Trophoblast cell (in vitro differentiated cells and primary cell): Measurements from ENCODE around the gene XYLT1.

Source experiments
- DNase-seq, 2 donors: peaks; one replicate each; pipeline ENCODE4 v3.0.0-alpha.2; 2016
- H2AFZ ChIP-seq: 2 replicates; pipeline ENCODE4 v1.6.1; 2013; ENCODE audit warnings: low read length, moderate library complexity, mild to moderate bottlenecking; ENCODE audit not compliant: insufficient read depth, poor library complexity
- H2AK5ac ChIP-seq: 2 replicates; pipeline ENCODE4 v1.6.1; 2013; ENCODE audit warnings: mild to moderate bottlenecking, low read length
- H2BK120ac ChIP-seq: 2 replicates; pipeline ENCODE4 v1.6.1; 2013; ENCODE audit warnings: low read length, mild to moderate bottlenecking, moderate library complexity; ENCODE audit not compliant: insufficient read depth, poor library complexity
- H2BK12ac ChIP-seq: 2 replicates; pipeline ENCODE4 v1.6.1; 2013; ENCODE audit warnings: mild to moderate bottlenecking, low read length, moderate library complexity
- H2BK5ac ChIP-seq: 2 replicates; pipeline ENCODE4 v1.6.1; 2013; ENCODE audit warnings: low read length, low read depth, moderate library complexity, mild to moderate bottlenecking; ENCODE audit not compliant: poor library complexity
- H3K14ac ChIP-seq: 2 replicates; pipeline ENCODE4 v1.6.1; 2013; ENCODE audit warnings: mild to moderate bottlenecking, low read length
- H3K18ac ChIP-seq: 2 replicates; pipeline ENCODE4 v1.6.1; 2013; ENCODE audit warnings: mild to moderate bottlenecking, low read length
- H3K23ac ChIP-seq: 2 replicates; pipeline ENCODE4 v1.6.1; 2013; ENCODE audit warnings: low read length
- H3K27ac ChIP-seq: 2 replicates; pipeline ENCODE4 v1.5.1; 2013; ENCODE audit warnings: low read depth, mild to moderate bottlenecking, inconsistent platforms, low read length, moderate library complexity
- H3K27me3 ChIP-seq: 2 replicates; pipeline ENCODE4 v1.6.1; 2013; ENCODE audit warnings: inconsistent platforms, mild to moderate bottlenecking, low read length, moderate library complexity; ENCODE audit not compliant: insufficient read depth
- H3K36me3 ChIP-seq, 2 experiments: 1 replicate in 1 of 2; 2 replicates in 1 of 2; pipeline ENCODE4 v1.6.1; 2013; ENCODE audit warnings: low read length in 2 of 2, mild to moderate bottlenecking in 2 of 2, moderate library complexity in 1 of 2; ENCODE audit not compliant: insufficient read depth in 2 of 2, control insufficient read depth in 1 of 2
- H3K4ac ChIP-seq: 2 replicates; pipeline ENCODE4 v1.6.1; 2013; ENCODE audit warnings: low read depth, mild to moderate bottlenecking, low read length, moderate library complexity
- H3K4me1 ChIP-seq, 2 experiments: 1 replicate in 1 of 2; 2 replicates in 1 of 2; pipeline ENCODE4 v1.6.1; 2013; ENCODE audit warnings: low read length in 2 of 2, mild to moderate bottlenecking in 2 of 2, moderate library complexity in 1 of 2; ENCODE audit not compliant: insufficient read depth in 2 of 2, control insufficient read depth in 1 of 2
- H3K4me2 ChIP-seq: 2 replicates; pipeline ENCODE4 v1.6.1; 2013; ENCODE audit warnings: inconsistent platforms, mild to moderate bottlenecking, low read length, moderate library complexity
- H3K4me3 ChIP-seq: 2 replicates; pipeline ENCODE4 v1.5.1; 2013; ENCODE audit warnings: mild to moderate bottlenecking, low read depth, low read length, inconsistent platforms
- H3K79me1 ChIP-seq: one replicate; pipeline ENCODE4 v1.6.1; 2013; ENCODE audit warnings: low read length
- H3K79me2 ChIP-seq: 2 replicates; pipeline ENCODE4 v1.6.1; 2013; ENCODE audit warnings: low read length, mild to moderate bottlenecking; ENCODE audit not compliant: control insufficient read depth, insufficient read depth, poor library complexity
- H3K9ac ChIP-seq: 2 replicates; pipeline ENCODE4 v1.6.1; 2013; ENCODE audit warnings: mild to moderate bottlenecking, low read length
- H3K9me3 ChIP-seq: 2 replicates; pipeline ENCODE4 v1.6.1; 2013; ENCODE audit warnings: low read depth, mild to moderate bottlenecking, control low read depth, inconsistent platforms, low read length; ENCODE audit not compliant: insufficient read depth
- H4K12ac ChIP-seq: 2 replicates; pipeline ENCODE4 v1.6.1; 2013; ENCODE audit warnings: low read depth, mild to moderate bottlenecking, low read length, moderate library complexity
- H4K8ac ChIP-seq: 2 replicates; pipeline ENCODE4 v1.6.1; 2013; ENCODE audit warnings: low read depth, mild to moderate bottlenecking, low read length, moderate library complexity
- H4K91ac ChIP-seq: one replicate; pipeline ENCODE4 v1.6.1; 2013; ENCODE audit warnings: low read depth, mild to moderate bottlenecking, low read length, moderate library complexity
- WGBS: extraction: QIAGEN DNeasy Blood & Tissue Kit; methylation state at CpG from one replicate; pipeline ENCODE4 v1.1.7; 2013; ENCODE audit warnings: missing lambda C conversion rate; ENCODE audit not compliant: insufficient read length, insufficient coverage; ENCODE audit errors: extremely low coverage; 5-methylcytosine and 5-hydroxymethylcytosine counted together

The XYLT1 gene

GRCh38 chr16:17445421-17445820 lies 25.3 kb downstream of the XYLT1 start:
- Histone ChIP-seq H3K4me1 (peaks cover 0 to 2% of the 10 kb centered on the region in 2 experiments), H3K27me3 (no peaks in the 10 kb centered on the region), H3K18ac (no peak overlapping the region), H3K4ac (no peak overlapping the region), H3K79me2 (no peaks in the 10 kb centered on the region), H3K9ac (no peak overlapping the region), H3K27ac (no peak overlapping the region), H2BK120ac (no peak overlapping the region), H2BK5ac (no peak overlapping the region), H2AK5ac (no peak overlapping the region), H4K8ac (no peak overlapping the region), H4K12ac (no peak overlapping the region), H3K4me3 (no peak overlapping the region), H3K23ac (no peak overlapping the region), H3K79me1 (no peaks in the 10 kb centered on the region), H3K36me3 (no peaks in the 10 kb centered on the region), H2AFZ (no peak overlapping the region), H2BK12ac (no peak overlapping the region), H4K91ac (no peak overlapping the region), H3K14ac (no peak overlapping the region), H3K4me2 (no peak overlapping the region), H3K9me3 (no peaks in the 10 kb centered on the region)
- WGBS: no CpG with 5 or more reads among the region's 12 CpGs
- DNase-seq: no peak

DNA sequence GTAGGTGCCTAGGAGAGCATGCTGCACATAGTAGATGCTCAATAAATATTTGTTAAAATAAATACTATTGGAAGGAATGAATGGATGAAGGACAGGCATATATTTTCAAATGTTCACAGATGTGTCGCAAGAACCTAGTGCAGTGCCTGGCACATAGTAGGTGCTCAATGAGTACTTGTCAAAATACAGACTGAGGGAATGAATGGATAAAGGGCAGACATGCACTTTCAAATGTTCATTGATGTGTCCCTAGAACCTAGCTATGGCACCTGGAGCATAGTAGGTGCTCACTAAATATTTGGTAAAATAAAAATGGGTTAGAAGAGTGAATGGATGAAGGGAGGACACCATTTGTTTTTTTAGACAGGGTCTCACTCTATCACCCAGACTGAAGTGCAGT lies 26.1 kb downstream of the XYLT1 start:
- Histone ChIP-seq H3K23ac (no peak overlapping the region), H3K4me3 (no peak overlapping the region), H2AFZ (no peak overlapping the region), H3K4me1 (no peaks in the 10 kb centered on the region), H3K79me2 (no peaks in the 10 kb centered on the region), H3K9ac (no peak overlapping the region), H2BK5ac (no peak overlapping the region), H3K27me3 (no peaks in the 10 kb centered on the region), H3K4ac (no peak overlapping the region), H4K12ac (no peak overlapping the region), H2BK120ac (no peak overlapping the region), H3K27ac (no peak overlapping the region), H4K8ac (no peak overlapping the region), H3K18ac (no peak overlapping the region), H3K14ac (no peak overlapping the region), H4K91ac (no peak overlapping the region), H2BK12ac (no peak overlapping the region), H3K9me3 (no peaks in the 10 kb centered on the region), H2AK5ac (no peak overlapping the region), H3K36me3 (no peaks in the 10 kb centered on the region), H3K4me2 (no peak overlapping the region), H3K79me1 (no peaks in the 10 kb centered on the region)
- no peak for DNase-seq
- WGBS: no CpG with 5 or more reads among the region's 1 CpG

DNA sequence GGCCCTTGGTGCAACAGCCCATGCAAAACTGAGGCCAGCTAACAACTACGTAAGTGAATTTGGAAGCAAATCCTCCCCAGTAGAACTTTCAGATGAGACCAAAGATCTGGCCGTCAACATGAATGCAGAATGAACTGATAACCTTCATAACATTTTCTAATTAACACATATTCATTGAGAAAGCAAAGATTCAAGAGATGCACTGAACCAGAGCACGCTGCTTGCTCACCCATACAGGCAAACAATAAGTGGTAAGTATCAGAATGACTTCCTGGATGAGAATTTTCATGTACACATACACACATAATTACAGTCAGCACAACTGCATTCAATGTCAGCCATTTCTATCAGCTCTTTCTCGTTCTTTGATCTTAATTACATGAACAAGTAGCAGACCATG lies 30.6 kb downstream of the XYLT1 start:
- WGBS: no CpG with 5 or more reads among the region's 4 CpGs
- Histone ChIP-seq H2AK5ac (no peak overlapping the region), H2AFZ (no peak overlapping the region)

GRCh38 chr16:17439580-17439979 lies 31.2 kb downstream of the XYLT1 start:
- H3K27me3 ChIP-seq: no peaks in the 10 kb centered on the region

More for the DNA sequence above, 30.6 kb downstream of the XYLT1 start:
- Histone ChIP-seq H3K27me3 (no peaks in the 10 kb centered on the region), H3K23ac (no peak overlapping the region), H4K8ac (no peak overlapping the region), H2BK120ac (no peak overlapping the region), H3K9ac (no peak overlapping the region), H3K79me2 (no peaks in the 10 kb centered on the region), H3K14ac (no peak overlapping the region), H3K4me2 (no peak overlapping the region), H4K91ac (no peak overlapping the region), H3K18ac (no peak overlapping the region), H2BK12ac (no peak overlapping the region), H3K9me3 (no peaks in the 10 kb centered on the region), H3K4me3 (no peak overlapping the region), H3K27ac (no peak overlapping the region), H3K79me1 (no peaks in the 10 kb centered on the region), H4K12ac (no peak overlapping the region), H3K36me3 (no peaks in the 10 kb centered on the region), H3K4me1 (no peaks in the 10 kb centered on the region), H3K4ac (no peak overlapping the region), H2BK5ac (no peak overlapping the region)
- DNase-seq: no peak

More at GRCh38 chr16:17439580-17439979, 31.2 kb downstream of the XYLT1 start:
- no peak overlapping the region for H3K4ac ChIP-seq
- H4K8ac ChIP-seq: no peak overlapping the region
- no peak overlapping the region for H3K27ac ChIP-seq
- H4K12ac ChIP-seq: no peak overlapping the region
- WGBS: no CpG with 5 or more reads among the region's 3 CpGs
- H3K23ac ChIP-seq: no peak overlapping the region
- H2BK5ac ChIP-seq: no peak overlapping the region
- no peak overlapping the region for H3K4me2 ChIP-seq
- H3K18ac ChIP-seq: no peak overlapping the region
- no peak overlapping the region for H2AFZ ChIP-seq
- no peak overlapping the region for H4K91ac ChIP-seq
- no peak overlapping the region for H2BK120ac ChIP-seq
- H3K9ac ChIP-seq: no peak overlapping the region
- DNase-seq: no peak
- H3K9me3 ChIP-seq: no peaks in the 10 kb centered on the region
- no peaks in the 10 kb centered on the region for H3K79me1 ChIP-seq
- H3K4me1 ChIP-seq: no peaks in the 10 kb centered on the region
- no peaks in the 10 kb centered on the region for H3K36me3 ChIP-seq
- no peak overlapping the region for H2AK5ac ChIP-seq
- no peak overlapping the region for H2BK12ac ChIP-seq
- no peaks in the 10 kb centered on the region for H3K79me2 ChIP-seq
- H3K4me3 ChIP-seq: no peak overlapping the region
- no peak overlapping the region for H3K14ac ChIP-seq
